ENCODE measurements around the gene AATK. TPM values are rescaled to one million over a fixed set of nuclear protein-coding genes. Genes with fewer than 3 reads are reported as not detected.

Gene AATK
- total and polyA plus RNA-seq, 11 donors: 1.3 to 12.0 (median 9.3) TPM

- TF ChIP-seq CTCF (IDR thresholded peaks at IDR 0.05) (no peak), POLR2A (IDR thresholded peaks at IDR 0.05) (no peak)
- Histone ChIP-seq H3K27ac (no peak overlapping the region), H3K4me3 (no peak overlapping the region), H3K9me3 (no peaks in the 10 kb centered on the region), H3K36me3 (no peaks in the 10 kb centered on the region), H3K4me1 (peaks cover 0 to 22% (median 4%) of the 10 kb centered on the region in 12 donors), H3K27me3 (peaks cover 0 to 18% (median 1%) of the 10 kb centered on the region in 9 donors)
- intact Hi-C loops (cut with DNase I): no loop called here
- ATAC-seq: no peak
- WGBS, 4 donors: 96 to 98% (median 97%) methylated on average over 13 to 15 of the region's 15 CpGs
- DNase-seq: no peak
These were observed 4.5 kb downstream of the AATK start for GRCh38 chr17:81161536-81161935.

- ATAC-seq (peak in 1 of 4 donors; percentile 39), DNase-seq (peak in 1 of 5 donors; percentile 8)
- Histone ChIP-seq H3K27me3 (peaks cover 0 to 16% (median 0%) of the 10 kb centered on the region in 9 donors), H3K27ac (peak overlapping the region in 8 of 12 donors; percentile 6 to 76 (median 66)), H3K4me3 (peak overlapping the region in 10 of 12 donors; percentile 42 to 63 (median 53)), H3K36me3 (no peaks in the 10 kb centered on the region), H3K4me1 (peaks cover 0 to 20% (median 4%) of the 10 kb centered on the region in 12 donors), H3K9me3 (no peaks in the 10 kb centered on the region)
- intact Hi-C loops (cut with DNase I): no loop called here
- 65 to 78% (median 71%) methylated on average over 31 to 32 of the region's 32 CpGs for WGBS, 4 donors
- TF ChIP-seq CTCF (IDR thresholded peaks at IDR 0.05) (no peak), POLR2A (IDR thresholded peaks at IDR 0.05) (no peak)
These were observed 5.1 kb downstream of the AATK start for GRCh38 chr17:81160747-81161453.

- H3K36me3 ChIP-seq: no peaks in the 10 kb centered on the region
- peak overlapping the region in 10 of 12 donors; percentile 6 to 76 (median 60) for H3K27ac ChIP-seq
- H3K4me1 ChIP-seq: peaks cover 0 to 15% (median 3%) of the 10 kb centered on the region in 12 donors
- peaks cover 0 to 11% (median 0%) of the 10 kb centered on the region in 9 donors for H3K27me3 ChIP-seq
- peak in 4 of 5 donors; percentile 68 to 89 (median 72) for DNase-seq
- TF ChIP-seq POLR2A (IDR thresholded peaks at IDR 0.05): peak in 1 of 2 donors; percentile 12
- no peak for TF ChIP-seq CTCF (IDR thresholded peaks at IDR 0.05)
- H3K9me3 ChIP-seq: no peaks in the 10 kb centered on the region
- ATAC-seq: peak in 3 of 4 donors; percentile 30 to 81 (median 48)
- WGBS, 4 donors: 33 to 50% (median 42%) methylated on average over 8 to 28 of the region's 28 CpGs
- intact Hi-C loops (cut with DNase I): no loop called here
- H3K4me3 ChIP-seq: peak overlapping the region in 11 of 12 donors; percentile 6 to 63 (median 51)
These were observed 5.7 kb downstream of the AATK start for GRCh38 chr17:81160306-81160705.

- Histone ChIP-seq H3K4me1 (peaks cover 0 to 13% (median 3%) of the 10 kb centered on the region in 12 donors), H3K27ac (peak overlapping the region in 8 of 12 donors; percentile 24 to 76 (median 66)), H3K27me3 (peaks cover 0 to 6% (median 0%) of the 10 kb centered on the region in 9 donors), H3K9me3 (no peaks in the 10 kb centered on the region), H3K4me3 (peak overlapping the region in 11 of 12 donors; percentile 6 to 63 (median 51)), H3K36me3 (no peaks in the 10 kb centered on the region)
- TF ChIP-seq CTCF (IDR thresholded peaks at IDR 0.05): no peak
- no peak for TF ChIP-seq POLR2A (IDR thresholded peaks at IDR 0.05)
- 52 to 82% (median 69%) methylated on average over 7 to 25 of the region's 25 CpGs for WGBS, 4 donors
- ATAC-seq: peak in 2 of 4 donors; percentile 4 to 17
- DNase-seq: no peak
- intact Hi-C loops (cut with DNase I): no loop called here
These were observed 6.3 kb downstream of the AATK start for GRCh38 chr17:81159611-81160265.
